GM06990 (cell line): ENCODE results near the gene ZCCHC12.

Experiments
- DNase-seq: peaks from one replicate; pipeline ENCODE4 v3.0.0-alpha.2; 2011; ENCODE audit not compliant: insufficient read length; ENCODE audit errors: extremely low read depth
- H3K27me3 ChIP-seq: replicated peaks from 2 replicates; pipeline ENCODE4 v1.6.0; 2011; ENCODE audit warnings: low read length; ENCODE audit not compliant: control insufficient read depth, insufficient read depth
- H3K36me3 ChIP-seq: 2 replicates; pipeline ENCODE4 v1.5.1; 2011; ENCODE audit warnings: low read length; ENCODE audit not compliant: control insufficient read depth, insufficient read depth
- H3K4me3 ChIP-seq: replicated peaks from 2 replicates; pipeline ENCODE4 v1.5.1; 2011; ENCODE audit warnings: low read depth, mild to moderate bottlenecking, control low read depth, low read length
- TF ChIP-seq, protein P1 (sequence below): IDR thresholded peaks from 2 replicates; pipeline ENCODE4 v1.5.1; 2011; ENCODE audit warnings: low read length, control low read depth, mild to moderate bottlenecking, inconsistent platforms; ENCODE audit not compliant: insufficient read depth, poor library complexity, severe bottlenecking

ZCCHC12 gene

DNA sequence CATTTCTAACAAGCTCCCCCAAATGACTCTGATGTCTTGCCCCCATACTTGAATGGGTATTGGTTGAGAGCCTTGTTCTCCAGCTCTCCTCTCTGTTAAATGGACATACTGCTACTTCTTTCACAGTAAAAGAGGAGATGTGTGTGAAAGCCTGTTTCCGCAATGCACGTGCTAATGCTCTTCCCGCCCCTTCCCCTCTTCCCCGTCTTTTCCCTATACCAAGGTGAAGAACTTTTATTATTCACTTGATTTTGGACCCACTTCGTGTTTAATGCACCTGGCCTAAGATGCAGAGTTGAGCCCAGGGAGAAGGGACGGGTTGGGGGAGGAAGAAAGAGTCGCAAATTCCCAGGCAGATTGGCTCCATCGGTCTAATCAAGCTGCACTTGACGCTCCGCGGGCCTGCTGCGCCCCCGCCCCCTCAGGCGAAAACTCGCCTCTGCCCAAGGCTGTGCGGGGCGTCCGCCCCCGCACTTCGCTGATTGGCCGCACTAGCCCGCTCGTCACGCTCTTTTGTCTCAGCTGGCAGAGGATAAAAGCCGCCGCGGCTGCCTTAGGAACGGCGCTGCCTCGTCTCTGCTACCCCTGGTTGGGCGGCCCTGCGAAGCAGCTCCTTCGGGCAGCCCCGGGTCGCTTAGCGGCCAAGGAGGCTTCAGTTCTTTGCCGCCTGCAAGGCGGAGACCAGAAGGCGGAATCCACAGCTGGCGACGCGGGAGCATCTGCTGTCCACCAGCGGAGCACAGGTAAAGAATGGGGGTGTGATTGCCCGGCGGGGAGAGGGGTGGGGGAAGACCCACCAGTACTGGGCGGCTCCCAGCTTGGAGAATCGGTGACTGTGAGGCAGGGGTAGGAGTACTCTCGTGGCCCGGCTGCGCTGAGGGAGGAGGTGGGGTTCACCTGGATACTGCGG lies at the start of gene ZCCHC12:
ZCCHC12 (plus strand) TSS at position 562 of the 910 bp plus-strand sequence. CDS start 1,421 bp downstream, outside the sequence.
- no peak within 1 kb of the TSS for H3K4me3 ChIP-seq
- H3K27me3 ChIP-seq = peaks cover 2% of the 10 kb centered on the region
- TF ChIP-seq, protein P1, sequence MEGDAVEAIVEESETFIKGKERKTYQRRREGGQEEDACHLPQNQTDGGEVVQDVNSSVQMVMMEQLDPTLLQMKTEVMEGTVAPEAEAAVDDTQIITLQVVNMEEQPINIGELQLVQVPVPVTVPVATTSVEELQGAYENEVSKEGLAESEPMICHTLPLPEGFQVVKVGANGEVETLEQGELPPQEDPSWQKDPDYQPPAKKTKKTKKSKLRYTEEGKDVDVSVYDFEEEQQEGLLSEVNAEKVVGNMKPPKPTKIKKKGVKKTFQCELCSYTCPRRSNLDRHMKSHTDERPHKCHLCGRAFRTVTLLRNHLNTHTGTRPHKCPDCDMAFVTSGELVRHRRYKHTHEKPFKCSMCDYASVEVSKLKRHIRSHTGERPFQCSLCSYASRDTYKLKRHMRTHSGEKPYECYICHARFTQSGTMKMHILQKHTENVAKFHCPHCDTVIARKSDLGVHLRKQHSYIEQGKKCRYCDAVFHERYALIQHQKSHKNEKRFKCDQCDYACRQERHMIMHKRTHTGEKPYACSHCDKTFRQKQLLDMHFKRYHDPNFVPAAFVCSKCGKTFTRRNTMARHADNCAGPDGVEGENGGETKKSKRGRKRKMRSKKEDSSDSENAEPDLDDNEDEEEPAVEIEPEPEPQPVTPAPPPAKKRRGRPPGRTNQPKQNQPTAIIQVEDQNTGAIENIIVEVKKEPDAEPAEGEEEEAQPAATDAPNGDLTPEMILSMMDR = no peak
- no peaks in the 10 kb centered on the region for H3K36me3 ChIP-seq
- DNase-seq = peak; percentile 54

DNA sequence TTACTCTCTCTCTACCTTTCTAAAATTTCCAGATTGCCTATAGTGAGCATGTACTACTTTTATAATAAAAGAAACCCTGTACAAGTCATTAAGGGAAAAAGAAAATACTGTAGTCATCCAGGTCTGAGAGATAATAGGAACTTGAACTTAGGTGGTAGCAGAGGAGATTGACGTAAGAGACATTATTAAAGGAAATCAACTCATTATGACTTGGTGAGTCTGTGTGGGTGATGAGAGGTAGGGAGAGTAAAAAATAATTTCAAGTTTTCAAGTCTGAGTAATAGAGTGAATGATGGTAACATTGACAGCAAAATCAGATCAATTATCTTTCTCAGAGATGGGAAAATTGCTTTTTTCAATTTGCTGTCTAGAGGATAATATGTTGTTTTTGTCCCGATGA lies 44.0 kb upstream of the ZCCHC12 start:
- TF ChIP-seq, protein P1 = no peak
- H3K4me3 ChIP-seq = no peak overlapping the region
- no peaks in the 10 kb centered on the region for H3K36me3 ChIP-seq
- H3K27me3 ChIP-seq = no peaks in the 10 kb centered on the region
- no peak for DNase-seq

DNA sequence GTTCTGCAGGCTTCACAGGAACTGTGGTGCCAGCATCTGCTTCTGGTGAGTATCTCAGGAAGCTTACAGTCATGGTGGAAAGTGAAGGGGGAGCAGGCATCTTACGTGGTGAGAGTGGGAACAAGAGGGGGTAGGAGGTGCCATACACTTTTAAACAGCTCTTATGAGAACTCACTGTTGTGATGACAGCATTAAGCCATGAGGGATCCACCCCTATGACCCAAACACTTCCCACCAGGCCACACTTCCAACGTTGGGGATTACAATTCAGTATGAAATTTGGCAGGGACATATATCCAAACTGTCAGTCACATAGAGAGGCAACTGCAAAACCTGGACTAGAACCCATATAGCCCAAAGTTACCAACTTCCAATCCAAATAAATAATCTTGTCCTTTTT lies 43.1 kb upstream of the ZCCHC12 start:
- TF ChIP-seq, protein P1 = no peak
- Histone ChIP-seq H3K27me3 (no peaks in the 10 kb centered on the region), H3K36me3 (no peaks in the 10 kb centered on the region), H3K4me3 (no peak overlapping the region)
- DNase-seq = no peak

DNA sequence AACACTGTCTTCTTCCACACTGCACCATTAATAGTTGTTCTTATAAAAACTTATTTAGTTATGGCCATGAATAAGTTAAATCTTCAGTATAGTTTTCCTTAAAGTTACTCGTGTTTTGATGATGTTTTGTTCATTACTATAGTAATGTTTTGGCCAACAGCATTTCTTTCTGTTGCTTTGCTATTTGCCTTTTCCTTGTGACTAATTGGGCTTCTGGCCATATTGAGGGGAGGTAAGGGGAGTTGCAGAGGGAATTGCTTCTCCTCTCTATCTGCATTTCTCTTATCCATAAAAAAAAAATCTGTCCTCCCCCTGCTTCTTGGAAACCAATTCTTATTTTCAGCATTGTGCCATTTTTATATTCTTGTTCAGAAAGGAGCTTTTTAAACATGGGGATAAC lies 42.7 kb upstream of the ZCCHC12 start:
- DNase-seq = no peak
- no peaks in the 10 kb centered on the region for H3K27me3 ChIP-seq
- TF ChIP-seq, protein P1 = no peak

DNA sequence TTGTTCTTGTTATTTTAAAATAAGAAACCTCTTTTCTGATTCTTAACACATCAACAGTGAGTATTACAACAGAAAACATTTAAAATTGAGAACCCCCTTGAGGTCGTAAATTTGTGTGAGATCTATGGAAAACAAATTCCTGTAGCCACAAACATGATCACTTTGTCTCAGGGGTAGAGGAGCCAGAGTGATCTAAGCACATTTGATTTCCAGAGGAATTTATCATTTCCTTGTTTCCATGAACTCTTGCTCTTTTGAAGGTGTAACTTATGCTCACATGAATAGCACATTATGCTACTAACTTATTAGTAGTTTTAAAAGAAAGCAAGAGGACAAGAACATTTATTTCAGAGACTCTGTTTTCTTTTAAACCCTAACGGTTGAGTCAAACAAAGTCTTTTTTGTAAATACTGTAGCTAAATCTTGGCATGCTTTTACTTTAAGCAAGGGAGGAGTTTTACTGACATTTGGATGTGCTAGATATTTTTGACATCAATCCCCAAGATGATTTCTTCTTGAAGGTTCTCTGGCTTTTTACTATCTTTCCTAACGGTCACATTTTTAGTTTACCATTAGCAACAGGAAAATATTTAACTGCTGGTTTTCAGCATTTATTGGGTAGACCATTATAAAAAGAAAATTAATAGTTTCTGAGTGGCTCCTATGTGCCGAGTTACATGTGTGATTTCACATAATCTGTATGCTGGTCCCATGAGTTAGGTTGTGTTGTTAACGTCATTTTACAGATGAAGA lies 27.9 kb upstream of the ZCCHC12 start:
- no peaks in the 10 kb centered on the region for H3K27me3 ChIP-seq
- TF ChIP-seq, protein P1 = no peak
- no peak overlapping the region for H3K4me3 ChIP-seq
- no peaks in the 10 kb centered on the region for H3K36me3 ChIP-seq
- DNase-seq = no peak

More for the DNA sequence above, 42.7 kb upstream of the ZCCHC12 start:
- no peaks in the 10 kb centered on the region for H3K36me3 ChIP-seq
- H3K4me3 ChIP-seq = no peak overlapping the region
